ENCODE results near the gene HAPLN3. TPM values are rescaled to one million over a fixed set of nuclear protein-coding genes. Genes with fewer than 3 reads are reported as not detected.

Gene HAPLN3
- polyA plus RNA-seq, 1 of the 3 experiments (the other 2 are of a cell fraction) = 9.7 TPM

DNA sequence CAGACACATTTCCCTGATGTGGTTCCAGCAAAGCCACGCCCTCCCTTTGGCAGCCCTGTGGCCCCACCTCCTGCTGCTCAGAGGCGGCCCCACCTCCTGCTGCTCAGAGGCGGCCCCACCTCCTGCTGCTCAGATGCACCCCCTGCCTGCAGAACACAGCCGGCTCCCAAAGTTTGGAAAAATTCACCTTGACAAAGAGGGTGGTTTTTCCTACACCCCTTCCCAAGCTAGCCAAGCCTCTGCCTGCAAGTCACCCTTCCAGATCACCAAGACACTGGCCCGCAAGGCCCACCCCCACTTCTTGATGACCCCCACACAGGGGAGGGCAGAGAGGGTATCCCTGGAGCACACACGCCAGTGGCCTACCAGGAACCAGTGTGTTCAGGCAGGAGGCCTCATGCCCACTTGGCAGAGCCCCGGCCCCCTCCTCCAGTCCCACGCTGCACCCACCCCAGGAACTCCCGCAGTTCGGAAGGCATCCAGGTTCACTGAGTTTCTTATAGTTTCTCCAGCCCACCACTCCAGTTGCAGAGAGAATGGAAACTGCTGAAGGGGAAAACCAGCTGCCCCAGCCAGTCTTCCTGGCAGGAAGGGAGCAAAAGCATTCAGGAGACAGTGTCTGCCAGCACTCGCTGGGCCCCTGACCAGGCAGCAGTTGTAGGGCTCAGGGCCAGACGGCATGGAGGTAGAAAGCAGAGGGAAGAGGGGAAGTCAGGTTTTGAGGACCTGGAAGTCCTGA, 2.3 kb upstream of the HAPLN3 start:
- WGBS (ENCODE audit: low lambda C conversion rate) = 76% methylated on average over 9 of the region's 12 CpGs
- Histone ChIP-seq H3K4me2 (peak overlapping the region; percentile 55; the same call in 1 of the 2 replicates), H3K9me2 (no peaks in the 10 kb centered on the region), H3K4me1 (ENCODE audit: control insufficient read depth in 1 of 2, insufficient read depth in 2 of 2, low read depth in 1 of 2, low read length in 1 of 2) (peaks cover 5 to 23% of the 10 kb centered on the region in 2 experiments; a peak in 2 of 4 replicates), H3K79me2 (ENCODE audit: insufficient read depth) (no peaks in the 10 kb centered on the region), H3K4me3 (ENCODE audit: low read depth in 2 of 2, low read length in 1 of 2) (no peak overlapping the region), H3K27ac (ENCODE audit: low read depth in 2 of 2, low read length in 1 of 2) (peak overlapping the region in 1 of 2 experiments; percentile 36; a peak in 1 of 4 replicates), H3K36me3 (replicated peaks in 1 of 2; ENCODE audit: control insufficient read depth in 1 of 2, insufficient read depth in 2 of 2, low read length in 1 of 2) (peaks cover 0 to 4% of the 10 kb centered on the region in 2 experiments), H3K9ac (no peak overlapping the region), H4K20me1 (ENCODE audit: insufficient read depth) (no peaks in the 10 kb centered on the region), H3F3A (replicated peaks; ENCODE audit: insufficient read depth) (peaks cover 3% of the 10 kb centered on the region), H3K9me3 (no peaks in the 10 kb centered on the region), H2AFZ (ENCODE audit: low read depth) (peak overlapping the region; percentile 78; the same call in 1 of the 2 replicates), H3K27me3 (ENCODE audit: insufficient read depth) (no peaks in the 10 kb centered on the region)
- POLR2A ChIA-PET = no interaction called here
- DNase-seq = peak; percentile 88
- TF ChIP-seq, protein P1, sequence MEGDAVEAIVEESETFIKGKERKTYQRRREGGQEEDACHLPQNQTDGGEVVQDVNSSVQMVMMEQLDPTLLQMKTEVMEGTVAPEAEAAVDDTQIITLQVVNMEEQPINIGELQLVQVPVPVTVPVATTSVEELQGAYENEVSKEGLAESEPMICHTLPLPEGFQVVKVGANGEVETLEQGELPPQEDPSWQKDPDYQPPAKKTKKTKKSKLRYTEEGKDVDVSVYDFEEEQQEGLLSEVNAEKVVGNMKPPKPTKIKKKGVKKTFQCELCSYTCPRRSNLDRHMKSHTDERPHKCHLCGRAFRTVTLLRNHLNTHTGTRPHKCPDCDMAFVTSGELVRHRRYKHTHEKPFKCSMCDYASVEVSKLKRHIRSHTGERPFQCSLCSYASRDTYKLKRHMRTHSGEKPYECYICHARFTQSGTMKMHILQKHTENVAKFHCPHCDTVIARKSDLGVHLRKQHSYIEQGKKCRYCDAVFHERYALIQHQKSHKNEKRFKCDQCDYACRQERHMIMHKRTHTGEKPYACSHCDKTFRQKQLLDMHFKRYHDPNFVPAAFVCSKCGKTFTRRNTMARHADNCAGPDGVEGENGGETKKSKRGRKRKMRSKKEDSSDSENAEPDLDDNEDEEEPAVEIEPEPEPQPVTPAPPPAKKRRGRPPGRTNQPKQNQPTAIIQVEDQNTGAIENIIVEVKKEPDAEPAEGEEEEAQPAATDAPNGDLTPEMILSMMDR (IDR thresholded peaks at IDR 0.05) = peak; percentile 72
- TF ChIP-seq SMC3 (IDR thresholded peaks at IDR 0.05; ENCODE audit: low read depth, low read length) (peak; percentile 53), TEAD4 (IDR thresholded peaks at IDR 0.05; ENCODE audit: borderline replicate concordance, insufficient read depth) (no peak), RAD21 (IDR thresholded peaks at IDR 0.05; ENCODE audit: low read length) (peak; percentile 41)
- CTCF ChIA-PET = interaction anchor here (0.6 to 3.1 kb wide), 14 partner anchors 11 to 311 kb away, joined by 3 to 21 read pairs (median 4); no protein-coding TSS in a partner anchor

DNA sequence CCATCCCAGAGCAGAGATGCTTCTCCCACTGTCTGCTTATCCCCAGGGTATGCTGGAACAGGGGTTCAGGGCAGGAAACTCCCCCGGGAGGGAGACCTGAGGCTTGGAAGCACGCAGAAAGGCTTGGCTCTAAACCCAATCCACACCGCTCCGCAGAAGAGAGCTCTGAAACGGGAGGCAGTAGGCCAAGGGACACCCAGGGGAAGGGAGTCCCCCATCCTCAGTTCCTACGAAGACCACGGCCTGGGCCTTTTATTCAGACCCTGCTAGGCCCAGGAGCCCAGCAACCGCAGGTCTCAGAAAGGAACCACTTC, 1.8 kb upstream of the HAPLN3 start:
- CTCF ChIA-PET = interaction anchor here (0.6 to 3.1 kb wide), 10 partner anchors 11 to 239 kb away, joined by 3 to 21 read pairs (median 4); no protein-coding TSS in a partner anchor
- TF ChIP-seq TEAD4 (IDR thresholded peaks at IDR 0.05; ENCODE audit: borderline replicate concordance, insufficient read depth) (no peak), RCOR1 (IDR thresholded peaks at IDR 0.05; ENCODE audit: low read length) (no peak), CHD2 (IDR thresholded peaks at IDR 0.05; ENCODE audit: low read length, partially characterized antibody) (no peak), MEF2A (IDR thresholded peaks at IDR 0.05; ENCODE audit: borderline replicate concordance, low read depth) (no peak), FOSL2 (IDR thresholded peaks at IDR 0.05; ENCODE audit: borderline replicate concordance, low read depth) (no peak), SIN3A (IDR thresholded peaks at IDR 0.05; ENCODE audit: borderline replicate concordance, low read depth, low read length) (no peak), YY1 (IDR thresholded peaks at IDR 0.05; ENCODE audit: low read depth) (no peak), FOXJ3 (CRISPR knock-in tag; IDR thresholded peaks at IDR 0.05) (no peak), GATA2 (CRISPR knock-in tag; IDR thresholded peaks at IDR 0.05) (no peak), GABPA (IDR thresholded peaks at IDR 0.05; ENCODE audit: low read depth) (no peak), EP300 (IDR thresholded peaks at IDR 0.05; ENCODE audit: borderline replicate concordance in 1 of 2, low read depth in 1 of 2, low read length in 1 of 2) (no peak), RFX5 (IDR thresholded peaks at IDR 0.05; ENCODE audit: low read length) (no peak), SMC3 (IDR thresholded peaks at IDR 0.05; ENCODE audit: low read depth, low read length) (no peak)
- TF ChIP-seq, protein P2, sequence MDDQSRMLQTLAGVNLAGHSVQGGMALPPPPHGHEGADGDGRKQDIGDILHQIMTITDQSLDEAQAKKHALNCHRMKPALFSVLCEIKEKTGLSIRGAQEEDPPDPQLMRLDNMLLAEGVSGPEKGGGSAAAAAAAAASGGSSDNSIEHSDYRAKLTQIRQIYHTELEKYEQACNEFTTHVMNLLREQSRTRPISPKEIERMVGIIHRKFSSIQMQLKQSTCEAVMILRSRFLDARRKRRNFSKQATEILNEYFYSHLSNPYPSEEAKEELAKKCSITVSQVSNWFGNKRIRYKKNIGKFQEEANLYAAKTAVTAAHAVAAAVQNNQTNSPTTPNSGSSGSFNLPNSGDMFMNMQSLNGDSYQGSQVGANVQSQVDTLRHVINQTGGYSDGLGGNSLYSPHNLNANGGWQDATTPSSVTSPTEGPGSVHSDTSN (IDR thresholded peaks at IDR 0.05) = no peak
- TF ChIP-seq, protein P1 (IDR thresholded peaks at IDR 0.05) = no peak
- H2AFZ ChIP-seq (ENCODE audit: low read depth) = peak overlapping the region; percentile 78; the same call in 1 of the 2 replicates

More for the DNA sequence above, 1.8 kb upstream of the HAPLN3 start:
- Histone ChIP-seq H3F3A (replicated peaks; ENCODE audit: insufficient read depth) (peaks cover 3% of the 10 kb centered on the region), H3K4me1 (ENCODE audit: control insufficient read depth in 1 of 2, insufficient read depth in 2 of 2, low read depth in 1 of 2, low read length in 1 of 2) (peaks cover 5 to 23% of the 10 kb centered on the region in 2 experiments; a peak in 2 of 4 replicates), H3K36me3 (replicated peaks in 1 of 2; ENCODE audit: control insufficient read depth in 1 of 2, insufficient read depth in 2 of 2, low read length in 1 of 2) (no peaks in the 10 kb centered on the region), H3K27ac (ENCODE audit: low read depth in 2 of 2, low read length in 1 of 2) (peak overlapping the region in 1 of 2 experiments; percentile 36; a peak in 1 of 4 replicates), H3K9ac (no peak overlapping the region), H3K27me3 (ENCODE audit: insufficient read depth) (no peaks in the 10 kb centered on the region), H3K9me2 (no peaks in the 10 kb centered on the region), H3K4me2 (peak overlapping the region; percentile 55; the same call in 1 of the 2 replicates), H3K79me2 (ENCODE audit: insufficient read depth) (no peaks in the 10 kb centered on the region), H3K4me3 (ENCODE audit: low read depth in 2 of 2, low read length in 1 of 2) (no peak overlapping the region), H3K9me3 (no peaks in the 10 kb centered on the region), H4K20me1 (ENCODE audit: insufficient read depth) (no peaks in the 10 kb centered on the region)
- DNase-seq = no peak
- 66% methylated on average over 7 of the region's 8 CpGs for WGBS (ENCODE audit: low lambda C conversion rate)
- POLR2A ChIA-PET = no interaction called here

All from SK-N-SH (cell line).